Measurements from ENCODE around the gene SAMM50.

- TF ChIP-seq CTCF (IDR thresholded peaks at IDR 0.05) (no peak), POLR2A (IDR thresholded peaks at IDR 0.05; ENCODE audit: low read depth) (no peak)
Measured at GRCh38 chr22:43941449-43941848, 13.8 kb upstream of the SAMM50 start.

Data from esophagus muscularis mucosa (tissue), 3 donors.